GM19452 (cell line): Measurements from ENCODE around the gene AUTS2.

ENCODE experiments used
- ATAC-seq: cut with Tn5 transposase; IDR thresholded peaks from one replicate; pipeline ENCODE4 v1.9.1; 2021; ENCODE audit not compliant: unreplicated experiment

The AUTS2 gene

DNA sequence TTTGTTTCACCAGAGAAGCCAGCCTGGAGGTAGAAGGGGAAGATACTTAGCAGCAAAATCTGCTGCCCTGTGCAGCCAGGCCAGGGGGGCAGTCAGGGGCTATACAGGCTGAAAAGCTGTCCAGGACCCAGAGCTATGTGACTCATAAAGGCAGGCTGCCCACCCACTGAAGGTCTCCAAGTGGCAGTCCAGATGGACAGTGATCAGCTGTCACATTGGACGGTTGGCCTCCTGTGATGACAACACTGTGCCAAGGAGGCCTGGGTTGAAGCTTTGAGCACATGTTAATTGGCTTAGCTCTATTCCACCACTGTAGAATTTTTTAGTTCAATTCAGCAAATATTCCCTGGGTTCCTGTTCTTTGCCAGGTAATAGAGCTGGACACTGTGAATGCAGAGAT is 956.4 kb downstream of the AUTS2 start:
- ATAC-seq: no peak

DNA sequence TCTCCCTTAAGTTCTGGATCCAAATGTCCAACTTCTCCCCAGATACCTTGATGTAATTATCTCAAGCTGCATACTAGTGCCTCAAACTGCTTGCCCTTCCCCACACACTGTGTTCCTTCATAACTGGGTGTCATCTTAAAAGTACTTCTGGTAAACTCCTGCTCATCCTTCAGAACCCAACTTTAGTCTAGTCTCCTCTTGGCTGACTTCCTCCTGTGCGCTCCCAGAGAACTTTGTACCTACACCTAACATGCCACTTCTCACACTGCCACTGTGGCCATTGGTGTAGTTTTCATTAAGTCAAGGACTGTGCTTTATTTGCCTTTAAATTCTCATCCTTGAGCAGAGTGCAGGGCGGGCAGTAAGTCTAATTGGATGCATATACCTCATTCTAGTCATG is 958.5 kb downstream of the AUTS2 start:
- no peak for ATAC-seq

DNA sequence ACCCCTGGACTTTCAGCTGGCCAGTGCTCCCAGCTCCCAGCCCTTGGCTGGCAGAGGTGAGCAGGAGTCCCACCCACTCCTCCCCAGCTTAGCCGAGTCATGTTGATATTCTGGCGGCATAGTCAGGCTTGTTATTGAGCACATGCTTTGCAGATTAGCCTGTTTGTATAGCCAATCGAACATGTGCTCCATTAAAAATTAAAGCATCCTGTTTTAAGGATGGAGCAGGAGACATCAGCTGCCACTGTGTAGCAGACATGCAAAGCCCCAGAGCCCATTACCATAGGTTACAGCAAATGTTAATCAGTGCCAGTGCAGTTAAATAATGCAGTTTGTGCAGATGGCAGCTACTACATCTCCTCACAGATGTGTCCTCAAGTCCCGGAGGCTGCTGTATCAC is 959.1 kb downstream of the AUTS2 start:
- ATAC-seq: no peak

DNA sequence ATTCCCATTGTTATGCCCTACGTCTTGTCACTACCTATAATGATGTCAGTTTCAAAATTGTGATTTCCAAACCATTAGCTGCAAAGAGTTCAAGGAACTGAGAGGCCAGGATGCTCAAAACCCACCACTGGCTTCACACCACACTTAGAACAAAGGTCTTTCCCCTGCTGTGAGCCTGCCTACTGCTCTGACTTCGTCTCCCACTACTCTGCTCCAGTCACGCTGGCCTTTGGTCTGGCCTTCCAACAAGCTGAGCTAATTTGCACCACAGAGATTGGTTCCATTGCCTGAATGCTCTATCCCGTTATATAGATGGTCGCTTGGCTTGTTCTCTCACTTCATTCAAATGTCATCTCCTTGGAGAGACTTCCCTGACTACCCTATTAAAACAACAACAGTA is 961.5 kb downstream of the AUTS2 start:
- no peak for ATAC-seq

DNA sequence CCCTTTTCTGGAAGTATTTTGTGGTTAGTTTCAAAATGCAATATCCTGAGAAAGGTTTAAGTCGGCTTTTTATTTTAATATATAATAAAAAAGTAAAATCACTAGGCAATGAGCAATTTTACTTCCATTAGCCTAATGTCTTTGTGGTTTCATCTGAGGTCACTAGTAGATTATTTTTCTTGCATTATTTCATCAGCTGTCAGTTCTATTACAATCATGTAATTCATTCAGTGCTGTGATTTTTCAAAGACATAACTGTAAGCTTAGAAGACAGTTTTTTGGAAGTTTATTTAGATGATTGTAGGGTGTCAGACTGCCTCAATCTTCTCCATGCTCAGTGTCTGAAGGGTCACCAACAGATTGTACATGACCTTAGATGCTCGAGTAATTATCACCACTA is 965.7 kb downstream of the AUTS2 start:
- ATAC-seq: no peak

DNA sequence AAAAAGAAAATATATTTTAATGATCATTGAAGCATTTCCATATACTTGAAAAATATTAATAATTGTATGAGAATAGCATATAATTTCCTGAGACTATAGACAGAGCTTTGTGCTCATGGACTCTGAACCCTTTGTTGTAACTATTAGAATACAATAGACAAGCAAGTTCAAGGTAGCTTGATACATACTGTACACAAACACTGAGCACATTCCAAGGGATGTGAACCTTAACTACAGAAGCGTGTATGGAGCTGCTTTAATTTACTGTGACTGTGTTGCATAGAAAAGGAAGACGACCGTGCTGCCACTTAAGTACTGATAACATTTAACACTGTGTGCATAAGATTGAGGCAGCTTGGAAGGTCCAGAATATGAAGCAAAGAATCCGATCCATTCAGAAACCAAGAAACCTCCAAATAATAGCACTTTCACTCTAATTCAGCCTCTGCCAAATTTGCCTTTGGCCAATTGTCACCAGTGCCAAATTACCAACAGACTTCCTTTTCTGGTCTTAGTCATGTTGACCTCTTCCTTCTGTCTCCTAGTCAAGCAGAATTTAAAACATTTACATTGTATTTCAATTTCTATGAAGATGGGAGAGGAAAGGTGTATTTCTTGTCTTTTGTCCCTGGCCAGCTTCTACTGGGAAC is 967.6 kb downstream of the AUTS2 start:
- ATAC-seq: no peak

DNA sequence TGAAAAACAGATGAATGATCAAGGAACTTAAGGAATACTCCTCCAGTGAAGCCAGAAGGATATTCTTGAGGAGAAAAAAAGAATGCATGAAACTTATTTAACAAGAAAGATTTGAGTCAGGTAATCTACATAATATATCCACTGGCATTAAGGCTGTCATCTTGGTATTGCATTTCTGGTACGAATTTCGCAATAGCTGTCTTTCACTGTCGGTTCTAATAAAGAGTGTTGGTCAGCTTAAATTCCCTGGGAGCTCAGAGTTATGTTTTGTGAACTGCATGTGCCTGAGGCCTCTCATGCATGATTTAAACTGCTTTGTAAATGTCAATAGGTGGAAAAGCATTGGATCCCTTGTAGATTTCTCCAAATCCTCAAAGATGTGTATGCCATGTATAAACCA is 968.4 kb downstream of the AUTS2 start:
- no peak for ATAC-seq

DNA sequence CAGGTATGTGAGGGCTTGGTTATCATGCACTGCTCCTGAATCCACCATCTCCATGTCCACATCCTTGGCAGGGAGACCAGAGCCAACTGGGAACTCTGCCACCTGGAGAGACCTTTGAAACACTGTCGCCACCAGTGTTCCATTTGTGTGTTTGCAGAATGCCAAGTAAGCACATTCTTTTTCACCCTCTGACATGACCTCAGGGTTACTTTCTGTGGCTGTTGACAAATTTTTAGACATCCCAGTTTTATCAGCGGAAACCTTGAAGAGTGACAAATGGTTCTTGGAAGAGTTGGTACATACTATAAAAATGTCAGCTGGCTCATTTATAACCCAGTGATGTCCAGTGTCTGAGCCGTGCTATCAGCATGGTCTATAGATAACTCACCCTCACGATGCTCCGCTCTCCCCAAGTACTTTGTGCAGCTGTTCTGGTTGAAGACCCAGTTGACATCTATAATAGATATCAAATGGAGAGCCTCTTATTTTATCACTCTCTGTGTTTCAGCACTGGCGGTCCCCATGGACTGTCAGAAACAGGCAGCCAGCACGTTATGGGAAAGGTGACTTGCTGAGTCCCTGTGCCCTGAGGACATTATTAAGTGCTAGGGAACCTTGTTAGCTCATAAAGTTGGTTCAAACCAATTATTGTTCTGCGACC is 970.5 kb downstream of the AUTS2 start:
- ATAC-seq: no peak

DNA sequence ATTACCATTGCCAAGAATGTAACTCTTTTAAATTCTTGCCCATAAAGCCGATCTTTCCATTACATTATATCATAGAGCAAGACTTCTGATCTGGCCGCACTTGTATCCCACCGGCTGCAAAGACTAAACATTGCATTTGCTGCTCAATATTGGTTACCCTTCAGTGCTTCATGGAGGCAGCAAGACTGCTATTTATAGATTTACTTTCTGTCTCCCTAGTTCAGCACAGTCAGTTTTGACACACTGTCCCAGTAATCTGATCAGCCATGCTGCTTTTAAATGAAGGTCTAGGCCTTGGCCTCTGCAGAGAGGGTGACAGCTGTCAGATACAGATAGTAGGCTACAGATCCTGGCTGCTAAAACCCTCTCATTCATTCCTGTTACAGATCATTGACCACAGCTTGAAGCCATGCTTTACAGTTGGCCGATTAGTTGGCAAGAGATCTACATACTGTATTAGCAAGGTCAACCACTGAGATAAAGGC is 971.1 kb downstream of the AUTS2 start:
- no peak for ATAC-seq

DNA sequence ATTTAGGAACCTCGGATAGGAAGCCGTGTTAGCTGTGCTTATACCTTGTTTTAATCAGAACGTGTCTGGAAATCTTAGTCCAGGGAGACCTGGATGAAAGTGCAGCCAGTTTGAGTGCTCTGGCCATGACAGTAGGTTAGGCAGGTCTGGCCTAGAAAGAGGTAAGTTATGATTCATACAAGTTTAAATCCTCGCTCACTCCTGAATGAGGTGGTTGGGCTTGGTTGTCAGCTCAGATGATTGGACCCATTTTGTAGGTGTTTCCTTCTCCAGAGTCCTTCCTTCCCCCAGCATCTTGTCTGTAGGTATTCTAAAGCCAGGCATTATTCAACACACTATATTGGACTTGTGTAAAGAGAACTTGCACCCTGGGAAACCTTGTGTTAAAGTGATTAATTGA is 971.8 kb downstream of the AUTS2 start:
- ATAC-seq: no peak

DNA sequence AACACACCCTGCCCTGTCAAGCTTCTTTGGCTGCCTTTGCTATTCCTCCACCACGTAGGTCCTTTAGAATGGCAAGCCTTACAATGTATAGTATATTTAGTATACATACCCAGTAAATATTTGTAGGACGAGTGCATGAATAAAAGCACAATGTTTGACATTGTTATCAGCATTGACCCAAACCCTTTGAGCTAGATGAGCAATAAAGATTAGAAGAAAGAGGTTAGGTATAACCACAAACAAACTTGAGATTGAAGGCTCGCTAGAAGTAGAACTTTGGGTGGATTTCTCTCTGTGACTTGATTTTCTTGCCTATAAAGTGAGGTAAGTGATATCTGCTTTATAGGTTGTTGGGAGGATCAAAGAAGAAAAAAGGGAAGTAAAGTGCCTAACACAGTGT is 972.7 kb downstream of the AUTS2 start:
- no peak for ATAC-seq

DNA sequence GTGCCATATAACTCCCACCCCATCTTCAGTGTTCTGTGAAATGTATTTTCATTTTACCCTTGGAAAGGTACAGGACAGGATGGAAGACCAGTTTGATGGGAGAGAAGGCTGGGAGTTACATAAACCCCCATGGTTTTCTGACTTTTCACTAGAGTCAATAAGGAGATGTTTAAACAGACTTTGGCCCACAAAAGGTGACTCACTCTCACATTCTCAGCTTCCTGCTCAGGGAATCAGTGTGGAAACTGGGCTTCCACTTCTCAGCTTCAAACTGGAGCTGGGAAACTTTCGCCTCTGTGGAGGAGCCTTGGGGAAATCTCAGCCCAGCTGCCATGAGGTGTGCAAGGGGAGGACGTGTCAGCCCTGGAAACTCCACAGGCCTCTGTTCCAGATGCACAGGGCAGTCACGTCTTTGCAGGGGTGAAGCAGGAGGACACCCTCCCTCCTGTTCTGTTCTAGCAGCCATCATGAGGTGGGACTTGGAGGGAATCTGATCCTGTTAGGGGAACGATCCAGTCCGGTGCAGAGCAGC is 973.2 kb downstream of the AUTS2 start:
- no peak for ATAC-seq

DNA sequence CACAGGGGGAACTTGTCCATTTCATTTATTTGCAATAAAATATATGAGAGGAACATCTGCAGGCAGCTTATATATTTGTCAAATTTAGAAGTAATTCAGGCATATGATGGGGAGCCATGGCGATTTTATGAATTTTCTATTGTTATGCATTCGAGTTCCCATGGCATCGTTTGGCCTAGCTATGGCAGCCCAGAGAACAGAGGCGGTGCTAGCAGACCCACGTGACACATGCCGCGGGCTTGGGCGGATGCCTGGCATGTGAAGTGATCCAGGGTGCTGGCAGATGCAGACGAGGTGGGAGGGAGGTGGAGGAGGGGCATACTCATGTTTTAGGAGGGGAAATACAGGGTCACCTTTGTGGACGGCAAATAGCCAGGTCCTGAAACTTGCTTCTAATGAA is 973.7 kb downstream of the AUTS2 start:
- no peak for ATAC-seq

DNA sequence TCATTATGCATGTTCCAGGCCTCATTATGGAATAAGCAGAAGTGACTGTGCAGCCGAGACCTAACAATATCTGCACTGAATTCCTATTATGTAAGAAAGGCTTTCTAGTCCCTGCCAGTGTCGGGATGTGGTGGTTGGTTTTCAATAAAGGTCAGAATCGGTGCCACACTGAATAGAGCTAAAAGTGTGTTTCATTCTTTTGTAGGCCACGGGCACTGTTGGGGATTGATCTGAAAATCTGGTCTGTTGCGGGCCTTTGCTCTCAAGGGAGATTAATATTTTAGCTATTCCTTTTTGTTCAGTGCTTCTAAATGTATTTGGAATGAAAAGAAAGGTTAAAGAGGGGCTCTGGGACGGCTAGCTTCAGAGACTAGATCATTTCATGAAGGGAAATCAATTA is 974.3 kb downstream of the AUTS2 start:
- no peak for ATAC-seq

DNA sequence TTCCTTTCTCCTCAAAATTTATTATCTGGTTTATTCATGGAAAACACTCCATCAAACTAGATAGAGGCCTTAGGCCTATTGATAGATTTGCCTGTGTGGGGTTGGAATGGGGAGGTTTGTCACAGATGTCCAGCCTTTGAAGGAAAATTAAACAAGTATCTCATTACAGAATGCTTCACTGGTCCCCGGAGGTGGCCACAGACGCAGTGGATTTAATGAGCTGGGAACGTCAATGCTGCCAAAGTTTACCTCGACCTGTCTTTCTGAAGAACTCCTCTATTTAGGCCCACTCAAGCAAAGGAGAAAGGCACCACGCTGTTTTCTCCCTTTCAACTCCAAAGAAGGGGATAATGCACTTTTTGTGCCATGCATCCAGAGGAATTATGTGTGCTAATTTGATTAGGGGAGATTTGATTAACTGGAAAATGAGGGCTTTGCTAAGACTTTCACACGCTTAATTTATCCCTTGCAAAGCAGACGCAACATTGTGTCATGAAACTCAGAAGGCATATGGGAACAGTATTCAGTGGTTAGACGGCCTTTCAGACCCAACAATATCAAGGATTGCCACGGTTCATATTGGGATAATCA is 974.9 kb downstream of the AUTS2 start:
- ATAC-seq: no peak

DNA sequence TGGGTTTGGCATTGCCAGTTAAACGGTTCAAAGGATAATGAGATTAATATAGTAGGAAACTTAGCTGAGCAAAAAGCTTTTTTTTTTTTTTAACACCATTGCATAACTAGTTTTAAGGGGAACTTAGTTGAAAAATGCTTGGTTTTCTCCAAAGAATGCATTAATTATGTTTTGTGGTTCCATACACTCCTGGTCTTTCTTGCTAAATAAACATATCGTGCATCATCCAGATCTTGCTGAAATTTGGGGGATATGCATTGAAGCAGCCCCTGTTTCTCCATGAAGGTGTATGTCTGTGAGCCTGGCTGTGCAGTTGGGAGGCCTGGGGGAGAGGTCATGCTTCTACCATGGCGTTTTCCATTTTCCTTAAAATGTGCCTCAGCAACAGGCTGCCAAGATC is 975.4 kb downstream of the AUTS2 start:
- ATAC-seq: no peak

DNA sequence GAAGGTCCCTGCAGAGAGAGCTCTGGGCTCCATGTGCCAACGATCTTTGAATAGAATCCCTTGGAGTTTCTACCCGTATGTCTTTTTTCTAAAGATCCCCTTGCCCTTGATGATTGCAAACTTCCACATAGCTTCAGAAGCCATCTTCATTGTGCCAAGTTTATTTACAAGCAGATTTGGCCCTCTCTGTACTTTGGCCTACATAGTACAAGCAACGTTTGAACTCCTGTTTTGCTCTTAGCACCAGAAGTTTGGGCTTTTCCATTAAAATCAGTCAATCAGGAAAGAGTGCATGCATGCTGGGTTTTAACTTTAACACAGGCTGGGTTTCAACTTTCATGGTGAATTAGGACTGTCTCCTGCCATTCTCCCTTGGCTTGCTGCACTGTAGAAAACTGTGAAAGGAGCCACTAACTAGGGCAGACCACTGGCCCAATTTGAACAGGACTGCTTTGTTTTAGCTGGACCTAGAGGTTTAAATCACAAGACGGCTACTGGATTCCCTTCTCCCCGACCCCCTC is 976.1 kb downstream of the AUTS2 start:
- ATAC-seq: no peak

DNA sequence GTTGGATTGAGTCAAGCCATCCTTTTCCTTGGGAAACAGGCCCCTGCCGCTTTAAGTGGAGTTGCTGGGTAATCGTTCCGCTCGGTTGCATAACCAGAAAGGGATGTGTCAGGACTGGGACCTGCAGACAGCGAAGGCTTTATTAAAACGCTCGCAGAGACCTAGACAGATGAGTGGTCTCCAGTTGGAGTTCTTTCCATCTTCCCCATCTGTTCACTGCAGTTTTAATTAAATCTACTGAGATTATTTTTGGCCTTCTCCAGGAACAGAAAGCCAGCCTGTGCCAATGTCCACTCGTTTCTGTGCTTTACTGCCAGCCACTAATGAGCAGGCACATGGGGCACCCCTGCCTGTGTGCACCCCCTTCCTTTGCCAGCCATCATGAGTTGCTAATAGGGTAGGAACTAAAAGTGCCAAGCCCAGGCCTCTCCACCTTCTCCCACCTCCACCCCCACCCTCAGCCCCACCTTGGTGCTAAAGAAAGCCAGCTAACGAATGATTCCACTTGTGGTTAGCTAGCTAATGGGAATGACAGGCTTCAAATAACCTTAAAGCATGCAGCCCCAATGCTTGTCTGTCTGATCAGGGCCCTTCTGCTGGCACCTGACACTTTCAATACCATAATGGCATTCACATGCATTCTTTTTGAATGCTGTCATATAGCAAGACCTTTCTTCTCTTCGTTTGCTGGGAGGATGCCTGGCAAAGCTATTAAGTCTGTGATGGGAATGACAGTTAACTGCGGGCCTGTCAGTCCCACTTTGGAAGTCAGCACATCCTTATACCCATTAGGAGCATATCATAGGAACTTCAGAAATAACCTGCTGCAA is 976.9 kb downstream of the AUTS2 start:
- ATAC-seq: no peak

DNA sequence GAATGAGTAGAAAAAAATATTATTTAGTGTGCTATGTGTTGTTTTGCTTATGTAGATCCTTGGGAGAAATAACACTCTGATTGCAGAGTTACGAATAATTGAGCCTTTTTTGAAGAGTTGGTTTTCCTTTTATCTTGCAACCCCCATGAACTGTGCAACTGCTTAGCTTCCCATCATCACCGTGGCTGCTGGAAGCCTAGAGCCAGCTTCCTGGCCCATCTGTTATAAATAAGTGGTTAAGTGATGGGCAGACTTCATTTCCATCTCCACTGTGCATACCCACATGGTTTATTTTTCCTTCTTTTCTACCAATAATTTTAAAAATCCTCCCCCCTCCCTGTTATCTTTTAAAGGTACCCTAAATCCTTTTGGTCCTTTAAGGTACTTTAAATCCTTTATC is 978.8 kb downstream of the AUTS2 start:
- ATAC-seq: no peak

DNA sequence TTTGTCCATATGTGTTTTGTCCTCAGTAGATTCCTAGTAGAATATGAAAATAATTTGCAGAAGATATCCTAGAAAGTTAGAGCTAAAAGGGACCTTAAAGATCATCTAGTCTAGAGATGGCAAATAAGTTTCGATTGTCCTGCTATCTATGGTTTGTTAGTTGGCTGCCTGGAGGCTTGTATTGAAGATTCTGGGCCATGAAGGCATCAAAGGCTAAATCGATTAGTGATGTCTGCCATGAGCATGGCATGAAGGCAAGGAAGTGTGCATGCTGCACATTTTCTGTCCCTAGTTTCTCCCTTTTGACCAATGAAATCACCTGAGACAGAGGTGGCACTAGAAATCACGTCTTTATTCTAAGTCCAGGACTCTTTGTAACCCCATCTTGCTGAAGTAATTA is 979.9 kb downstream of the AUTS2 start:
- no peak for ATAC-seq

DNA sequence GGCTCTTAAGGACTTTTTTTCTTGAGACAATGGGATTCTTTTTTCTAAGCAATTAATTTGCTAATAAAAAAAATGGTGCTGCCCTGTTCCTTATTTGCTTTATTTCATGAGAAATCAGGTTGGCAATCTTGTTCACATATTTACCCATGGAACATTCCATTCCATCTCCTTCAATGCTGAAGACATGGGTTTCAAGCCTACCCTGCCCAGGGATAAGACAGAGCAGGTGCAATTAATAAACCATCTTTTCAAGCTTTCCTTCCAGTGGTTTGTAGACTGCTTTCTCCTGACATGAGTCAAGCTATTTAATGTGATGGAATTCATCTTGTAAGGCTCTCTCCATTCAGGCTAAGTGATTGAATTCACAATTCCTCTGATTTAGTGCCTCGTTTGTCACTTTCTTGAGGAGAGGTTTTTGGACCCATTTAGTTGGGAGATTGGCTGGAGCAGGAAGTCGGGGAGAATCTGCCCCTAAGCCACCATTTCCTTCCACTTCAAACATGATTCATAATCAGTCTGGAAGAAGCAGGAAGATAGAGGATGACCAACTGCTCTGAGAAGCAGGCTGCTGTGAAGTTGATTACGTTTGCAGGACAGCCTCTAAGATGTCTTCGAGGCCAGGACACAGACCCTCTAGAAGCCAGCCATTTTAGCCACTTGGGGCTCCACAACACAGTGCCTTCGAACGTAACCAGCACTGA is 981.3 kb downstream of the AUTS2 start:
- ATAC-seq: no peak
